ENCODE data around the gene MAGEB16. TPM values are rescaled to one million over a fixed set of nuclear protein-coding genes. Genes with fewer than 3 reads are reported as not detected.

MAGEB16 gene
- polyA plus RNA-seq (2013, experiment 1 of 2) = not detected
- polyA plus RNA-seq (2013, experiment 2 of 2) = not detected

- Histone ChIP-seq H3K4me1 (ENCODE audit: control insufficient read depth, insufficient read depth, low read length, poor library complexity, severe bottlenecking) (no peaks in the 10 kb centered on the region), H3K27ac (ENCODE audit: low read depth, low read length, severe bottlenecking) (no peak within 1 kb of the TSS), H3K36me3 (ENCODE audit: control insufficient read depth, insufficient read depth, low read length) (no peaks in the 10 kb centered on the region), H3K9me3 (ENCODE audit: control insufficient read depth, low read length) (no peaks in the 10 kb centered on the region), H3K4me3 (ENCODE audit: extremely low read depth, insufficient read depth, low read length, poor library complexity, severe bottlenecking) (no peak within 1 kb of the TSS)
- 92% methylated on average over 6 of the region's 15 CpGs; no CpG with 5 or more reads in 1 of the 2 experiments for WGBS, 2 experiments (ENCODE audit: insufficient coverage in 2 of 2)
These were observed at the start of gene MAGEB16 for GRCh38 chrX:35798042-35798441. TSS of gene MAGEB16 (plus strand) at chrX:35798342. CDS start at chrX:35802197, 3,855 bp downstream.

- no peak overlapping the region for H3K4me3 ChIP-seq (ENCODE audit: extremely low read depth, insufficient read depth, low read length, poor library complexity, severe bottlenecking)
- no peaks in the 10 kb centered on the region for H3K4me1 ChIP-seq (ENCODE audit: control insufficient read depth, insufficient read depth, low read length, poor library complexity, severe bottlenecking)
- H3K9me3 ChIP-seq (ENCODE audit: control insufficient read depth, low read length) = no peaks in the 10 kb centered on the region
- H3K27ac ChIP-seq (ENCODE audit: low read depth, low read length, severe bottlenecking) = no peak overlapping the region
- no peaks in the 10 kb centered on the region for H3K36me3 ChIP-seq (ENCODE audit: control insufficient read depth, insufficient read depth, low read length)
- no CpG with 5 or more reads among the region's 1 CpG for WGBS, 2 experiments (ENCODE audit: insufficient coverage in 2 of 2)
These were observed 24.1 kb upstream of the MAGEB16 start for GRCh38 chrX:35773958-35774564.

DNA sequence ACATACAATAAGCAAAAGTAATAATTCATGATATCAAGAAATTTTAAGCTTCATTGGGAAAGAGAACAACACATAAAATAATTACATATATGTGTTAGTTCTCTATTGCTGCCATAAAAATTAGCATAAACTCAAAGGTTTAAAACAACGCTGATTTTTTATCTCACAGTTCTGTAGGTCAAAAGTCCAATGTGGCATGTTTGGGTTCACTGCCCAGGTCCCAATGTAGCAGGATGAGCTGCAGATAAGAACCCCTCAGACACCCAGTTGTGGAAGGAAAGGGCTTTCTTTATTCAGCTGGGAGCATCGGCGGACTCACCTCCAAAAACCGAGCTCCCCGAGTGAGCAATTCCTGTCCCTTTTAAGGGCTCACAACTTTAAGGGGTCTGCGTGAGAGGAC is 13.1 kb upstream of the MAGEB16 start:
- Histone ChIP-seq H3K4me1 (ENCODE audit: control insufficient read depth, insufficient read depth, low read length, poor library complexity, severe bottlenecking) (no peaks in the 10 kb centered on the region), H3K27ac (ENCODE audit: low read depth, low read length, severe bottlenecking) (no peak overlapping the region), H3K9me3 (ENCODE audit: control insufficient read depth, low read length) (no peaks in the 10 kb centered on the region), H3K4me3 (ENCODE audit: extremely low read depth, insufficient read depth, low read length, poor library complexity, severe bottlenecking) (no peak overlapping the region), H3K36me3 (ENCODE audit: control insufficient read depth, insufficient read depth, low read length) (no peaks in the 10 kb centered on the region)
- WGBS, 2 experiments (ENCODE audit: insufficient coverage in 2 of 2) = no CpG with 5 or more reads among the region's 6 CpGs

DNA sequence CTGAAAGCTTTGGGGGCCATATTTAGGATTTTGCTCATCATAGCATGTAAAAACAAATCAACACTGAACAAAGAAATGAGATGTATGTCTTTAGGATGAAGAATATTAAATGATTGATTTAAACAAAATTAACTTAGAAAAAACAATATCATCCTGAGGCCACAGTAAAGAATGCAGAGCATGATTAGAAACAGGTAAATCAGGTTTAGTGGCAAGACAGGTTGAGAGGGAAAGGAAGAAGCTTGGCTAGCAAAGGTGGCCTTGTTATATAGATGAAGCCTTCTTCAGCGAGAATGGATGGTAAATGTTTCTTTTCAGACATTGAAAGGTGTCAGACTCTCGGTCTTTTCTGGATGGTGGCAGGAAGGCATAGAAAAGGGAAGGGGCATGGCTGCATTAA is 11.9 kb upstream of the MAGEB16 start:
- WGBS, 2 experiments (ENCODE audit: insufficient coverage in 2 of 2) = 80% methylated on average over 2 of the region's 2 CpGs; no CpG with 5 or more reads in 1 of the 2 experiments
- H3K9me3 ChIP-seq (ENCODE audit: control insufficient read depth, low read length) = no peaks in the 10 kb centered on the region
- H3K4me3 ChIP-seq (ENCODE audit: extremely low read depth, insufficient read depth, low read length, poor library complexity, severe bottlenecking) = no peak overlapping the region
- no peaks in the 10 kb centered on the region for H3K4me1 ChIP-seq (ENCODE audit: control insufficient read depth, insufficient read depth, low read length, poor library complexity, severe bottlenecking)
- H3K36me3 ChIP-seq (ENCODE audit: control insufficient read depth, insufficient read depth, low read length) = no peaks in the 10 kb centered on the region
- no peak overlapping the region for H3K27ac ChIP-seq (ENCODE audit: low read depth, low read length, severe bottlenecking)

- H3K4me1 ChIP-seq (ENCODE audit: control insufficient read depth, insufficient read depth, low read length, poor library complexity, severe bottlenecking) = no peaks in the 10 kb centered on the region
- H3K36me3 ChIP-seq (ENCODE audit: control insufficient read depth, insufficient read depth, low read length) = no peaks in the 10 kb centered on the region
- no peak overlapping the region for H3K27ac ChIP-seq (ENCODE audit: low read depth, low read length, severe bottlenecking)
- no peaks in the 10 kb centered on the region for H3K9me3 ChIP-seq (ENCODE audit: control insufficient read depth, low read length)
- no peak overlapping the region for H3K4me3 ChIP-seq (ENCODE audit: extremely low read depth, insufficient read depth, low read length, poor library complexity, severe bottlenecking)
- WGBS, 2 experiments (ENCODE audit: insufficient coverage in 2 of 2) = no CpG with 5 or more reads among the region's 2 CpGs
These were observed 10.3 kb upstream of the MAGEB16 start for GRCh38 chrX:35787867-35788266.

DNA sequence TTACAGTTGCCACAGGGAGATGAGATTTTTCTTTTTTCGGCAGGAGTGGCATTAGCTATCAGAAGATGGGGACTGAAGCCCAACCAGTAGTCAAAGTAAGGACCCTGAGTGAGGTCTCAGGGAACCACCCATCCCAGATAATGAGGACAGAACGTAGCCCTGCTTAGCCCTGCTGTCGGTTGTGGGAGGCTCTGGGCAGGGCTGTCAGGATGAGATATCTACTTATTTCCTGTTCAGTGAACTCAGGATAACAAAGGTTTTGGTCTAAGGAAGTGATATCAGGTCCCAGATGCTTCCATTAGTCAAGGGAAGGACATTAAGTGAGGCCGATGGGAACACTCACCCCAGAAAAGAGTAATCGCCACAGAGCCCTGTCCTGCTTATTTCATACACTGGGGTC is 2.3 kb downstream of the MAGEB16 start:
- Histone ChIP-seq H3K27ac (ENCODE audit: low read depth, low read length, severe bottlenecking) (no peak overlapping the region), H3K36me3 (ENCODE audit: control insufficient read depth, insufficient read depth, low read length) (no peaks in the 10 kb centered on the region), H3K9me3 (ENCODE audit: control insufficient read depth, low read length) (no peaks in the 10 kb centered on the region), H3K4me3 (ENCODE audit: extremely low read depth, insufficient read depth, low read length, poor library complexity, severe bottlenecking) (no peak overlapping the region), H3K4me1 (ENCODE audit: control insufficient read depth, insufficient read depth, low read length, poor library complexity, severe bottlenecking) (no peaks in the 10 kb centered on the region)
- WGBS, 2 experiments (ENCODE audit: insufficient coverage in 2 of 2) = 82 to 90% methylated on average over 2 of the region's 5 CpGs

- WGBS, 2 experiments (ENCODE audit: insufficient coverage in 2 of 2) = no CpG with 5 or more reads among the region's 4 CpGs
- peak overlapping the region; percentile 16 for H3K27ac ChIP-seq (ENCODE audit: low read depth, low read length, severe bottlenecking)
- no peaks in the 10 kb centered on the region for H3K36me3 ChIP-seq (ENCODE audit: control insufficient read depth, insufficient read depth, low read length)
- H3K4me3 ChIP-seq (ENCODE audit: extremely low read depth, insufficient read depth, low read length, poor library complexity, severe bottlenecking) = no peak overlapping the region
- H3K4me1 ChIP-seq (ENCODE audit: control insufficient read depth, insufficient read depth, low read length, poor library complexity, severe bottlenecking) = no peaks in the 10 kb centered on the region
- no peaks in the 10 kb centered on the region for H3K9me3 ChIP-seq (ENCODE audit: control insufficient read depth, low read length)
These were observed 11.6 kb downstream of the MAGEB16 start for GRCh38 chrX:35809781-35810180.

DNA sequence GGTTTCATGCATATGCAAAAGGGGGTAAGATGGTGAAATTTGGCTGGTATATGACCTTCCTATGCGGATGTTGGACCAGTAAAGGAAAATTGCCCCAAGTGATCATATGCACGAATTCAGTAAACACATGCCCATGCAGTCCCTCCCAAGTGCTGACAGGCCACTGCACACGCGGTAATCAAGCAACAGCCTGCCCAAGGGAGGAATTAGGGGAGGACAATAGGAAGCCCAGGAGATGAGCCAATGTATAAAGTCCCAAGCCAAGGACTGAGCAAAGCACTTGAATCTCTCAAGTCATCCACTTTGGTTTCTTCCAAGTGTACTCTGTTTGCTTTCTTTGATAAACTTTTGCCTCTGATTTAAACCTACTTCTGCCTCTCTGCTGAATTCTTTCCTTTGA is 21.1 kb downstream of the MAGEB16 start:
- WGBS, 2 experiments (ENCODE audit: insufficient coverage in 2 of 2) = 100% methylated on average over 1 to 2 of the region's 4 CpGs
- no peaks in the 10 kb centered on the region for H3K9me3 ChIP-seq (ENCODE audit: control insufficient read depth, low read length)

GRCh38 chrX:35826503-35826902 is 28.4 kb downstream of the MAGEB16 start:
- Histone ChIP-seq H3K4me3 (ENCODE audit: extremely low read depth, insufficient read depth, low read length, poor library complexity, severe bottlenecking) (no peak overlapping the region), H3K27ac (ENCODE audit: low read depth, low read length, severe bottlenecking) (no peak overlapping the region), H3K9me3 (ENCODE audit: control insufficient read depth, low read length) (no peaks in the 10 kb centered on the region), H3K36me3 (ENCODE audit: control insufficient read depth, insufficient read depth, low read length) (no peaks in the 10 kb centered on the region), H3K4me1 (ENCODE audit: control insufficient read depth, insufficient read depth, low read length, poor library complexity, severe bottlenecking) (no peaks in the 10 kb centered on the region)
- 60% methylated on average over 1 of the region's 1 CpG; no CpG with 5 or more reads in 1 of the 2 experiments for WGBS, 2 experiments (ENCODE audit: insufficient coverage in 2 of 2)

More for the DNA sequence above, 21.1 kb downstream of the MAGEB16 start:
- Histone ChIP-seq H3K4me3 (ENCODE audit: extremely low read depth, insufficient read depth, low read length, poor library complexity, severe bottlenecking) (no peak overlapping the region), H3K36me3 (ENCODE audit: control insufficient read depth, insufficient read depth, low read length) (no peaks in the 10 kb centered on the region), H3K4me1 (ENCODE audit: control insufficient read depth, insufficient read depth, low read length, poor library complexity, severe bottlenecking) (no peaks in the 10 kb centered on the region), H3K27ac (ENCODE audit: low read depth, low read length, severe bottlenecking) (no peak overlapping the region)

DNA sequence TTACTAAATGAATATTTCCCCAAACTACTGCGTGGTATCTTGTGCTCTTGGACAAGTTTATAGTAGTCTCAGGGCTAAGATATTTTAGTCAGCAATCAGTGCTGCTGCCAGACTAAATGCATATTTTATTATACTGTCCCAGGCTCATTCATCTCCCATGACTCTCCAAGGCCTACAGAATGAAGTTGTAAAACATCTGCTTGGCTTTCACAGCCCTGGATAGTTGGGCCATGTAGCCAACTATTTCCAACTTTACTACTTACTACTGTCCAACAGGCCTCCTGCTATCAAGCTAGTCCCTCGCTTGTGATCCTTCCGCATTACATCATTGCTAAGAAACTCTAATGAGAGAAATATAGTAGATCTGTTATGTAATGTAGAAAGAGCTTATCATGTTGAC is 31.4 kb downstream of the MAGEB16 start:
- H3K27ac ChIP-seq (ENCODE audit: low read depth, low read length, severe bottlenecking) = no peak overlapping the region
- H3K4me1 ChIP-seq (ENCODE audit: control insufficient read depth, insufficient read depth, low read length, poor library complexity, severe bottlenecking) = no peaks in the 10 kb centered on the region
- H3K36me3 ChIP-seq (ENCODE audit: control insufficient read depth, insufficient read depth, low read length) = no peaks in the 10 kb centered on the region
- H3K9me3 ChIP-seq (ENCODE audit: control insufficient read depth, low read length) = no peaks in the 10 kb centered on the region
- WGBS, 2 experiments (ENCODE audit: insufficient coverage in 2 of 2) = no CpG with 5 or more reads among the region's 3 CpGs
- no peak overlapping the region for H3K4me3 ChIP-seq (ENCODE audit: extremely low read depth, insufficient read depth, low read length, poor library complexity, severe bottlenecking)

- peaks cover 3% of the 10 kb centered on the region for H3K4me1 ChIP-seq (ENCODE audit: control insufficient read depth, insufficient read depth, low read length, poor library complexity, severe bottlenecking)
- H3K4me3 ChIP-seq (ENCODE audit: extremely low read depth, insufficient read depth, low read length, poor library complexity, severe bottlenecking) = no peak overlapping the region
- H3K36me3 ChIP-seq (ENCODE audit: control insufficient read depth, insufficient read depth, low read length) = no peaks in the 10 kb centered on the region
- H3K9me3 ChIP-seq (ENCODE audit: control insufficient read depth, low read length) = no peaks in the 10 kb centered on the region
- WGBS, 2 experiments (ENCODE audit: insufficient coverage in 2 of 2) = no CpG with 5 or more reads among the region's 2 CpGs
- H3K27ac ChIP-seq (ENCODE audit: low read depth, low read length, severe bottlenecking) = no peak overlapping the region
These were observed 43.7 kb downstream of the MAGEB16 start for GRCh38 chrX:35841872-35842271.
